Stimulated activated CD4-positive, alpha-beta T cell treated with anti-CD3 and anti-CD28 coated beads, Interleukin-1b, Interleukin-23, amount 100 ng/mL, for 48 hours (primary cell): ENCODE measurements around the gene PRR15L.
"Not testable (repeated sequence)": the region's sequence is repeated elsewhere in the genome, so short reads cannot be mapped to it uniquely, and the experiment has no call there.

Experiments
- DNase-seq: peaks from one replicate; pipeline ENCODE4 v3.0.0-alpha.2; 2020

The PRR15L gene

DNA sequence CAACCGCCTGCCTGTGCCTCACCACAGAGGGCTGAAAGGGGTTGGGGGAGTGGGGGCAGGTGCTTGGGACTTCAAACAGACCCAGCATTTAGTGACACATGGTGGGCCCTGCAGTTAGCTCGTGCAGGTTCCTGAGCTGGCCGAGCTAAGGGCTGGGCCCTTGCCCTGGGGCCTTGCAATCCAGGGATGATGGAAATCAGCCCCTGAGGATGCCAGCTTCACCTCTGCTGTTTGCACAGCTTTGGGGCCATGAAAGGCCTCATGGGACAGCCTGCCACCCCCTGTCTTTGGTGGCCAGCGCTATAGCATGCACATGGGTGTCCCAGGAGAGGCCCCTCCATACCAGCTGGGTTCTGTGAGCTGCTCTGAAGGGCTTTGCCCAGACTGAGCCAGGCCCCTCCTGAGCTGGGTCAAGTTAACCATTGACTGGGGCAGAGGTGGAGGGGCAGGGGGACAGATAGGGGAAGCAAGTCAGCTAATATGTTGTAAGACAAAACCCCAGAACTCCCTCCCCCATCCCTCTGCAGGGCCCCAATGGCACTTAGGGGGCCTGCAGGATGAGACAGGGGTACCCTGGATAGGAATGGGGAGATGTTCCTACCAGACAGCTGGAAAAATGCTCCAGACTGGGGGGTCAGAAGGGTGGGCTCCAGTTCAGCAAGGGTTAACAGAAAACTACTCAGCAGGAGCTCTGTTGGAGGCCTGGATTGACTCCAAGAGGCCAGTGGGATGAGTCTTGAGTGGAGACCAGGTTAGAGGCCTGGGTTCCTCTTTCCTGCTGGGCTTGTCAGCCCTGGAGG lies 692 bp downstream of the PRR15L start:
- DNase-seq = no peak

GRCh38 chr17:47955497-47956461 lies 1.9 kb downstream of the PRR15L start:
- no peak for DNase-seq

DNA sequence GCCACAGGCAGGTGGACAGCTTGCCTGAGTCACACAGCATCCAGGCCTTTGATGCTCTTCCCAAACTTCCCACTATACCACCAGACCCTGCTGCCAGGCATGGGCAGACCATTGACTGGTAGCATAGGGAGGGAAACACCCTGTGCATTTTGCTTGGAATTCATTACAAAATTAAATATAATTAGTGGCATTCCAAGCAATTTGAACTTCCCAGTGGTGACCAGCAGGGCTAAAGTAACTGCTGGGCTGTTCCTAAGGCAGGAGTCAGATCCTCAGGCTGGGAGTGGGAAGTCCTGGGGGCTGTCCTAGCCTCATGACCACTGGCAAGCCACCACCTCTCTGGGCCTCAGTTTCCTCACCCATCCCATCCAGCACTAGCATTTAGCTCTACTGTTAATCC lies 3.8 kb downstream of the PRR15L start:
- no peak for DNase-seq

DNA sequence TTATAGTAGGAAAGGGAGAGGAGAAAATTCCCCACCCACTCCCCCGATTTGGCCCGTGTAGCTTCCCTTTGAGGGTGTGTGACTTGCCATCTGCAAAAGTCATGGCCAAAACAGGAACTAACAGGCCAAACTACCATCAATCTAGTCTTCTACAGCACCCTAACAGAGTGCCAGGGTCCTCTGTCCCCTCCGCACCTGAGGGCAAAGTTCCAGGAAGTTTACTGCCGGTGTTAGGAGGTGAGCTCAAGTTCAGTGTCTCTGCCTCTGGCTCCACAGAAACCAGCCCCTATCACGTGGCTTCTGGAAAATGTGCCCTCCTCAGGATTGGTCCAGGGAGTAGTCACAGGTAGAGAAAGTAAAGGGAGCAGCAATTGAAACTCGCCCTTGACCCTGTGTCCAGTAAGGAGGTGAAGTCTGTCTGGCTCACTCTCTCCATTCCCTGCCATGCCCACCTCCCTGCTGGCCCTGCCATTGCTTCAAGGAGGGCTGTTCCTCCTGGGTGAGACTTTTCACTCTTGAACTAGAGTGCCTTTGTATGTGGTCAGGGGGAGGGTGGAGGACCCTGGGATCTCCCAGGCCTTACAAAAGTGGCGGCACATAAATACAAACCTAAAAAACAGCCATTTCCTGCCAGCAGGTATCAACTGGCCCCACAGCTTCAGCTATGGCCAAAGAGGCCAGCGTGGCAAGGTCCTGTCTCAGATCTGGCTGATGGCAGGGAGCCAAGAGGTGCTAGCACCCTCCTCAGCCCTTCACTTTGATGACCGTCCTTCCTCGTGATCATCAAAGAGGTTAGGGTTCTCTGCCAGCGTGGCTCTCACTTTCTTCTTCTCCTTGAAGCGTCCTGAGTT lies 5.3 kb downstream of the PRR15L start:
- DNase-seq = no peak

DNA sequence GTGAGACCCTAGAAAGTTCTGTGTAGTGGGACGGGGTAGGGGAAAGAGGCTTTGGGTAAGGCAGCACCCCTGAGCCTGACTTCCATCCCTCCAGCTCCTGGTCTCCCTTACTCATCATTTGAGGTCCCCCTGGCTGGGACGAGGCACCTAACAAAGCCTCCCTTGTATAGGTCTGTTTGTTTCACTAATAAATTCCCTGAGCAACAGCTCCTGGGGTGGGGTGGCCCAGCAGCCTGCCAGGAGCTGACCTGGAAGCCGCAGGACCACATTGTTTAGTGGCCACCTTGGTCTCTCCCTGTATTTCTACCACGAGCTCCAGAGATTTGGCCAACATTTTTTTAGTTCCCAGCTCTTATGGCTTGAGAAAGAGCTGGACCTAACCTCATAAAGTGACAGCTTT lies 7.2 kb downstream of the PRR15L start:
- no peak for DNase-seq

DNA sequence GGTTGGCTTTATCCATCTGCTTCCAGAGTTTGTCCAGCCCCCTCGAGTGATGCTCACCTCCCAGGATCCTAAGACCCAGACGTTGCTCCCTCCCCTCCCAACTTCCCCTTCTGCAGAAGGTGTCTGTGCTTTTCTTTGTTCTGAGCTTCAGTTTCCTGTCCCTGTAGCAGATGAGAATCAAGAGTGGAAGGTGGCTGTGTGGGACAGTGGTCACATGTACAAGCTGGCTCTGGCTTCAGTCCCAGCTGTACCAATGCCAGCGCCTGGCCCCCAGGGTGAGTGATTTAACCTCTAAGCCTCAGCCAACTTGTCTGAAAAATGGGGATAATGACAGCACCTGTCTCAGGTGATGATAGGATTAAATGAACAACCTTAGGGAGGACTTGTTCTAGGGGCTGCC lies 7.7 kb downstream of the PRR15L start:
- no peak for DNase-seq

DNA sequence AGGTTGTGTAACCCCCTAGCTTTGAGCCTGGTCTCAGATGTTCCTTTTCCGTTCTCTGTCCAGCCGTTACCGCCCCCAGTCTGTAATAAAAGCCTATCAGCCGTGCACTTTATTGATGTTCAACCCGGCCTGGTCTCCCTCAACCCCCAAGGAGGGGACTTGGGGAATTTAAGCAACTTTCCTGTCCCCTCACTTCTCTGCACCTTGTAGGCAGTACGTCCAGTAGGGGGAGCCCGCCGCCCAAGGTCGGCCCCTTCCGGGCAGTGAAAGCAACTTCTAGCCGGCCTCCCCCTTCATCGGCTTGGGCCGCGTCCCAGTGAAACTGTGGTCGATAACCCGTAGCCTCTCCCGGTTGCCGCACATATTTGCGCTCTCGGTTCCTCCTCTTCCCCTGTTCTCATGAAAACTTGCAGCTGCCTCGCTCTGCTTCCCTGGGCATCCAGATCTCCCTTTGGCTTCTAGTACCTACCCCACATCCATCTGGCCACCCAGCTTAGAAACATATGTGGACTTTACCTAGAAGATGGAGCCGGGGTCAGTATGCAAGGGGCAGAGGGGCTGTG lies 8.4 kb downstream of the PRR15L start:
- peak; percentile 75 for DNase-seq

DNA sequence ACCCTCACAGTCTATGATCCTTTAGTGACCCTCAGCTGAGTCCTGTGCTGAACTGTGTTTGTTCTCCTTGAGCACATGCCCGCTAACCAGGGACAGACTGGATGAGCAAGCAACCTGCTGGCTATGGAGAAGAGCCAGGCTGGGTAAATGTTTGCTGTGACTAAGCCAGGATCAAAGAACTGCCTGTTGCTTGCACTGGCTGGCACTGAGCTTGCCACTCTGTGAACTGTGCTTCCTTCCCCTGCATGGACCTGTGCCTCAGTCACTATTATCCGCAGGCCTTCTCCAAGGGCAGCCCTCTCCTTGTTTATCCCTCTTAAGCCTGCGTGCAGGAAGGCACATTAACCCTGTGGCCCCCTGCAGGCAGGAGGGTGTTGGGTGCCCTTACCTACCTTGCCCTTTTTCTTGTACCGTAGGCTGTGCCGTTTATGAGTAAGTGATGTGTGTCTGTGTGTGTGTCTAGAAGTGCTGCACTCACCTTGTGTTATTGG lies 8.9 kb downstream of the PRR15L start:
- no peak for DNase-seq

DNA sequence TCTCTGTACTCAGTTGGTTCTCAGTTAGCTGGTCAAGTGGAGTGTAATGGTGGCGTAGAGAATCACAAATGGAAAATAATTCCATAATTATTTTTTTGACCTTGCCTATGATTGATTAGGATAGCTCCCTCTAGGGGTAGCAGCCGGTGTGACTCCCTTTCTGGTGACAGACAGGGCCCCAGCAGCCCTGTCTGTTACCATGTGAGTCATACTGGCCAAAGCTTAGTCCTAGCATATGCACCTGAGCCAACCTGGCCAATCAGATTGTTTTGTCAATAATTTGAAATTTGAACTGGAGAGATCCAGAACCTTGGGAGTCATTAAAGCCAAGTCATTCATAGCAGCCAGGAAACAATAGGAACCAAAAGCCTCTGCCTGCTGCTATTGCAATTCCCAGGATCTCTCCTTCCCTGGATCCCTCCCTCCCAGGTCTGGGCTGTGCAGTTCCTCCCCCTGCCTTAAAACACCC lies 10.7 kb downstream of the PRR15L start:
- peak; percentile 81 for DNase-seq

GRCh38 chr17:47946516-47946915 lies 11.2 kb downstream of the PRR15L start:
- DNase-seq = no peak

DNA sequence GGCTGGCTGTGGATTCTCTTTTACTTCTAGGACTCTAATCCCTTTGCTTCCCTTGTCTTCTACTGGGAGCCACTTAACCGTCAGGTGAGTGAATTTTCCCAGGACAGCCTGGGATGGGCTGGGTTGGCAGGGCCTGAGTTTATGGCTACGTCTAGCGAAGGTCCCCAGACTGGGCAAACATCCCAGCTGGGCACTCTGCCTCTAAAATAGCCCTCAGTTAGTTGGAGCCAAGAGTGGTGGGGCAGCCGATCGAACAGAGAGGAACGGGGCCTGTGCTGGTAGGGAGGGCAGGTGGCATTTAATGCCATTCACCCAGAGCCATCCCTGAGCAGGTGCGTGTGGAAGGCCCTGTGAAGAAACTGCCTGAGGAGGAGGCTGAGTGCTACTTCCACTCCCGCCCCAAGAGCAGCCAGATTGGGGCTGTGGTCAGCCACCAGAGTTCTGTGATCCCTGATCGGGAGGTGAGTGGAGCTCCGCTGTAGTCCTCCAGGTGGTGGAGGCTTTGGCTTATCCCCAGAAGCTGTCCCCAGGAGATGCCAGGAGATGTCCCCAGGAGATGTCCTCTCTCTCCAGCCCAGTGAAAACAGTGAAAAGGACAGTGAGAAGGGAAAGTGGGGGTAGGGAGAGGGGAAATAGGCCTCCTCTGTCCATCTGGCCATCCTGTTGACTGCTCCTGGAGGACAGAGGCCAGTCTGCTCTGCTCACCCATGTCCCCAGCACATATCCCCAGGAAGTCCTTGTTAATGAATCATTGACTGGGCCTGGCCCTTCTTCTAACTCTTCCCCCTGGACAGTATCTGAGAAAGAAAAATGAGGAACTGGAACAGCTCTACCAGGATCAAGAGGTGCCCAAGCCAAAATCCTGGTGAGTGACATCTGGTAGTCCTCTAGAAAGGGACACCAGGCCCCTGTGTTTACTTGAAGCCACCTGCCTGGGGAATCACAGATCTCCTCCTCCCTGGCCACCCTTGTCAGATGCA lies 11.9 kb downstream of the PRR15L start:
- no peak for DNase-seq

DNA sequence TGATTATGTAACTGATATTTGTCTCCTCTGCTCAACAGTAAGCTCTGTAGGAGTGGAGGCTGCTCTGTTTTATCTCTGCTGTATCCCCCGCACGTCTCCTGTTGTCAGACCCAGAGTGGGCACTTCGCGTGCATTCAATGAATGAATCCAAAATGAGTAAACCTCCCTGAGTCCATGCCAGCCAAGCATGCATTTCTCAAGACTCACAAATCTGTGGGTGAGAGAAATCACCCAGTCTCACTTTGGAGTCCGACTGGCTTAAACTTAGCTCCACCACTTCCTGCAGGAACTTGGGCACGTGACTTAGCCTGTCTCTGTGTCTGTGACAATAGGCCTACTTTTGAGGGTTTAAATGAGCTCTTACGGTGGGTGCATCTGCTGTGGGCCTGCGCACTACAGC lies 12.6 kb downstream of the PRR15L start:
- no peak for DNase-seq

DNA sequence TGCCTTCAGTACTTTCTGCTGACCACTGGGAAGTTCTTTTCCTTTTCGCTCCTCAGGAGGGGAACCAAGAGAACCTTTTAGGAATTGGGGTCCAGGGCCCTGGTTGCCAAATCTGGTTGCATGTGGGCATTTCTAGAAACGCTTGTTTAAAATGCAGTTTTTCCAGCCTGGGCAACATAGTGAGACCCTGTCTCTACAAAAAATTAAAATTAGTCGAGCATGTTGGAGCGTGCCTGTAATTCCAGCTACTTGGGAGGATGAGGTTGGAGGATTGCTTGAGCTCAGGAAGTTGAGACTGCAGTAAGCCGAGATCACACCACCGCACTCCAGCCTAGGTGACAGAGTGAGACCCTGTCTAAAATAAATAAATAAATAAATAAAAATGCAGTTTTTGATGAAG lies 15.1 kb downstream of the PRR15L start:
- DNase-seq = no peak

DNA sequence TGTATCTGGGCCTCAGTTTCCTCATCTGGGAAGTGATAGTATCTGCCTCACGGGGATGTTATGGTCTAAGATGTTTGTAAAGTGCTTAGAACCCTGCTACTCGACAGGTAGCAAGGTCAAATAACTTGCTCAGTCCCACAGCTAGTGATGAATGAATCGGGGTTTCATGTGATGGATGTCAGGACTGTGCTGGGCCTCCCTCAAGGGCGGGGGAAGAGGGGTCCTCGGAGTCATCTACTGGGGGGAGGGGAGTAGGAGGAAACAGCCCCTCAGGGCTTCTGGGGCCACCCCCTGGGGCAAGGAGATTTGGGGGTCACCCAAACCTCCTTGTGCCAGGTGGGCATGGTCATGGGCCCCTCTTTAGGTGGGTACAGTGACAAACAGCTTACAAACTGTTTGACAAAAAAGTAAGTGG lies 15.6 kb downstream of the PRR15L start:
- peak; percentile 19 for DNase-seq

- peak; percentile 97 for DNase-seq
Measured at GRCh38 chr17:47941246-47942095, 16.2 kb downstream of the PRR15L start, which contains the start of gene PNPO. TSS of gene PNPO (plus strand) at chr17:47941571. CDS start at chr17:47941676, 105 bp downstream.

GRCh38 chr17:47937941-47938340 lies 19.7 kb downstream of the PRR15L start:
- peak; percentile 16 for DNase-seq

- no peak for DNase-seq
Measured at GRCh38 chr17:47935961-47936360, 21.7 kb downstream of the PRR15L start.

DNA sequence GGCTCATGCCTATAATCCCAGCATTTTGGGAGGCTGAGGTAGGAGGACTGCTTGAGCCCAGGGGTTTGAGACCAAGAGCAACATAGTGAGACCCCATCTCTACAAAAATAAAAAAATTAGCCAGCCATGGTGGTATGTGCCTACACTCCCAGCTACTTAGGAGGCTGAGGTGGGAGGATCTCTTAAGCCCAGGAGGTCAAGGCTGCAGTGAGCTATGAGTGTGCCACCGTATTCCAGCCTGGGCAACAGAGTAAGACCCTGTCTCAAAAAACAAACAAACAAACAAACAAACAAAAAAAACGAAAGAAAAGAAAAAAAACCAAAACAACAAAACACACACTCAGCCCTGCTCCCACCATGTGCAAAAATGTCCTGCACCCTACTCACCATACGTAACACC lies 22.2 kb downstream of the PRR15L start:
- not testable (repeated sequence) for DNase-seq

- DNase-seq = no peak
Measured at GRCh38 chr17:47934856-47935255, 22.8 kb downstream of the PRR15L start.

DNA sequence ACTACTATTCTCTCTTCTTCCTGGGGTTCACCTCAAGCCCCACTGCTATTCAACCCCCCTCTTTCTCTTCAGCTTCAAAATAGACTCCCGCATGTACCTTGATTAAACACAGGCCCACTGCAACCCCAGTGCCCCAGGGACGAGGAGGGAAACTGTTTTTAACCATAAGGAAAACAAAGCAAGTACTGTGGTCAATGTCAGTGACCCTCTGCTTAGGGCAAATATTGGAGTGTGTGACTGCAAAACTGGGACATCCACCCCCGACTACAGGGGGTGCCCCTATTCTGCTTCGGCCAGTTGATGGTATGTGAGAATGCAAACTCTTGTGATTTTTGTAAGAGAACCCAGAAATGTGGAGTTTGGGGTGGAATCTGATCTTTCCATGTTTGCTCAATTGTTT lies 25.8 kb downstream of the PRR15L start:
- DNase-seq = no peak
